Measurements from ENCODE around the gene PLXDC2. TPM values are rescaled to one million over a fixed set of nuclear protein-coding genes. Genes with fewer than 3 reads are reported as not detected.

Gene PLXDC2
- total and polyA plus RNA-seq, 10 of the 15 experiments (the other 5 are each of a cell fraction or from before 2014, with no cell fraction given), result 0.05 to 1.8 (median 0.14) TPM; not detected in 2

DNA sequence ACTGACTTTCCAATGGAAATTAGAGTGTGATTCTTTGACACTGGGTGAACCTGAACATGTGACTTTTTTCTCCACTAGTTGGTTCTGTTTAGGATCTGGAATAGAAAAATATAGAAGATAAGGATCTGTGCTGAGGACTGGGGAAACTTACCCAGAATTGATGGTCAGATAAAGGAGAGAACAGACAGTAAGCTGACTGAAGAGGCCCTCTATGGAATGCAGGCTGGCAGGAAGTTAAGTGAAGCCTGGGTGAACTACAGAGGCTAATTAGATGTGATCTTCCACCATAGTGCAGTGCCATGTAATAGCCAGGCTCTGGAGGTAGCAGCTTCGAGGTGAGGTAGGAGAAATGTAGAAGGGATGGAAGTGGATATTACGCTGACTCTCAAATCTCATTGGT, 455.3 kb downstream of the PLXDC2 start (continued):
- TF ChIP-seq, protein P1, sequence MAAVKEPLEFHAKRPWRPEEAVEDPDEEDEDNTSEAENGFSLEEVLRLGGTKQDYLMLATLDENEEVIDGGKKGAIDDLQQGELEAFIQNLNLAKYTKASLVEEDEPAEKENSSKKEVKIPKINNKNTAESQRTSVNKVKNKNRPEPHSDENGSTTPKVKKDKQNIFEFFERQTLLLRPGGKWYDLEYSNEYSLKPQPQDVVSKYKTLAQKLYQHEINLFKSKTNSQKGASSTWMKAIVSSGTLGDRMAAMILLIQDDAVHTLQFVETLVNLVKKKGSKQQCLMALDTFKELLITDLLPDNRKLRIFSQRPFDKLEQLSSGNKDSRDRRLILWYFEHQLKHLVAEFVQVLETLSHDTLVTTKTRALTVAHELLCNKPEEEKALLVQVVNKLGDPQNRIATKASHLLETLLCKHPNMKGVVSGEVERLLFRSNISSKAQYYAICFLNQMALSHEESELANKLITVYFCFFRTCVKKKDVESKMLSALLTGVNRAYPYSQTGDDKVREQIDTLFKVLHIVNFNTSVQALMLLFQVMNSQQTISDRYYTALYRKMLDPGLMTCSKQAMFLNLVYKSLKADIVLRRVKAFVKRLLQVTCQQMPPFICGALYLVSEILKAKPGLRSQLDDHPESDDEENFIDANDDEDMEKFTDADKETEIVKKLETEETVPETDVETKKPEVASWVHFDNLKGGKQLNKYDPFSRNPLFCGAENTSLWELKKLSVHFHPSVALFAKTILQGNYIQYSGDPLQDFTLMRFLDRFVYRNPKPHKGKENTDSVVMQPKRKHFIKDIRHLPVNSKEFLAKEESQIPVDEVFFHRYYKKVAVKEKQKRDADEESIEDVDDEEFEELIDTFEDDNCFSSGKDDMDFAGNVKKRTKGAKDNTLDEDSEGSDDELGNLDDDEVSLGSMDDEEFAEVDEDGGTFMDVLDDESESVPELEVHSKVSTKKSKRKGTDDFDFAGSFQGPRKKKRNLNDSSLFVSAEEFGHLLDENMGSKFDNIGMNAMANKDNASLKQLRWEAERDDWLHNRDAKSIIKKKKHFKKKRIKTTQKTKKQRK (IDR thresholded peaks at IDR 0.05; ENCODE audit: low read depth, low read length), result no peak
- TF ChIP-seq, protein P2, sequence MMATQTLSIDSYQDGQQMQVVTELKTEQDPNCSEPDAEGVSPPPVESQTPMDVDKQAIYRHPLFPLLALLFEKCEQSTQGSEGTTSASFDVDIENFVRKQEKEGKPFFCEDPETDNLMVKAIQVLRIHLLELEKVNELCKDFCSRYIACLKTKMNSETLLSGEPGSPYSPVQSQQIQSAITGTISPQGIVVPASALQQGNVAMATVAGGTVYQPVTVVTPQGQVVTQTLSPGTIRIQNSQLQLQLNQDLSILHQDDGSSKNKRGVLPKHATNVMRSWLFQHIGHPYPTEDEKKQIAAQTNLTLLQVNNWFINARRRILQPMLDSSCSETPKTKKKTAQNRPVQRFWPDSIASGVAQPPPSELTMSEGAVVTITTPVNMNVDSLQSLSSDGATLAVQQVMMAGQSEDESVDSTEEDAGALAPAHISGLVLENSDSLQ (IDR thresholded peaks at IDR 0.05), result no peak
- no peak for TF ChIP-seq KAT2A (conservative IDR thresholded peaks at IDR 0.05; ENCODE audit: control insufficient read depth, low read depth, low read length)
- no peak for TF ChIP-seq EP300 (IDR thresholded peaks at IDR 0.05; ENCODE audit: borderline replicate concordance in 1 of 2, control insufficient read depth in 1 of 2, low read depth in 2 of 2, low read length in 2 of 2)

DNA sequence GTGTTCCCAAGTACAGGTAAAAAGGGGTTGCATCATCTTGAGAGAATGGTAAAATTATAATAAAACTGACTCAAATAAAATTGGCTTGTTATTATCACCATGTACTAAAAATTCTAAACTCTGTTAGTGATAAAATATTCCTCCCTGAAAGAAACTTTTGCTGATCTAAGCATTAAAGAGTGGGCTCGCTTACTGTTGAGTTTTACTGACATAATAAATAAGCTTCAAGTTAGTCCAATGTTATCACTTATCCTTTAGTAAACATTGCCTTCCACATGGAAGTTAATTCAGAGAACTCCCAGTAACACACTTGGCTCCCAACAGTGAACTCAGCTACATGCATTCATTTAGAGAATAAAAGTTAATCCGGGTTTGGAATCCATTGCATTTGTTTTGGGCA, 456.4 kb downstream of the PLXDC2 start:
- no peak overlapping the region for H3K4me3 ChIP-seq
- RAD21 ChIA-PET (ENCODE audit: unreplicated experiment), result no interaction called here
- H3K36me3 ChIP-seq (ENCODE audit: control insufficient read depth in 2 of 2, insufficient read depth in 2 of 2, low read length in 1 of 2), result no peaks in the 10 kb centered on the region
- H3K27me3 ChIP-seq (replicated peaks in 1 of 2; ENCODE audit: control insufficient read depth in 2 of 2, insufficient read depth in 2 of 2, low read length in 1 of 2), result no peaks in the 10 kb centered on the region
- no peaks in the 10 kb centered on the region for H3K9me3 ChIP-seq (replicated peaks; ENCODE audit: control insufficient read depth, insufficient read depth, low read length)
- in situ Hi-C loops (cut with MboI) (no loop called here), intact Hi-C loops (cut with micrococcal nuclease; ENCODE audit: unreplicated experiment) (no loop called here)
- H3K79me2 ChIP-seq (ENCODE audit: control insufficient read depth, insufficient read depth, low read length), result no peaks in the 10 kb centered on the region
- FAIRE-seq (no peak), ATAC-seq (no peak), DNase-seq (ENCODE audit: low read depth, low spot score) (no peak)
- POLR2A ChIA-PET, result no interaction called here
- no peaks in the 10 kb centered on the region for H3K4me1 ChIP-seq (ENCODE audit: control insufficient read depth, insufficient read depth, low read length)
- CTCF ChIA-PET, result no interaction called here
- SMC1A ChIA-PET (ENCODE audit: uncharacterized antibody, unreplicated experiment), result no interaction called here
- no peak overlapping the region for H2AFZ ChIP-seq (ENCODE audit: control insufficient read depth, low read depth, low read length)
- no peak overlapping the region for H3K4me2 ChIP-seq (ENCODE audit: control insufficient read depth, insufficient read depth)
- TF ChIP-seq, protein P3, sequence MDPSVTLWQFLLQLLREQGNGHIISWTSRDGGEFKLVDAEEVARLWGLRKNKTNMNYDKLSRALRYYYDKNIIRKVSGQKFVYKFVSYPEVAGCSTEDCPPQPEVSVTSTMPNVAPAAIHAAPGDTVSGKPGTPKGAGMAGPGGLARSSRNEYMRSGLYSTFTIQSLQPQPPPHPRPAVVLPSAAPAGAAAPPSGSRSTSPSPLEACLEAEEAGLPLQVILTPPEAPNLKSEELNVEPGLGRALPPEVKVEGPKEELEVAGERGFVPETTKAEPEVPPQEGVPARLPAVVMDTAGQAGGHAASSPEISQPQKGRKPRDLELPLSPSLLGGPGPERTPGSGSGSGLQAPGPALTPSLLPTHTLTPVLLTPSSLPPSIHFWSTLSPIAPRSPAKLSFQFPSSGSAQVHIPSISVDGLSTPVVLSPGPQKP (IDR thresholded peaks at IDR 0.05; ENCODE audit: low read depth, low read length), result no peak
- TF ChIP-seq POU2F2 (IDR thresholded peaks at IDR 0.05; ENCODE audit: borderline replicate concordance, low read depth, low read length), result no peak
- TF ChIP-seq TBL1XR1 (IDR thresholded peaks at IDR 0.05; ENCODE audit: low read depth, low read length), result no peak
- no peak for TF ChIP-seq POLR2A (IDR thresholded peaks at IDR 0.05; ENCODE audit: low read depth, low read length)
- no peak for TF ChIP-seq HDAC6 (IDR thresholded peaks at IDR 0.05; ENCODE audit: unreplicated experiment)
- BruUV-seq (replicated peaks), result no TSS peak
- no peak overlapping the region for H3K9ac ChIP-seq (ENCODE audit: control insufficient read depth, insufficient read depth, low read length)
- 0% methylated on average over 2 of the region's 2 CpGs for WGBS (ENCODE audit: insufficient coverage, insufficient replicate concordance, low lambda C conversion rate, missing lambda C conversion rate)
- H3K27ac ChIP-seq (ENCODE audit: control insufficient read depth, insufficient read depth), result no peak overlapping the region
- no peaks in the 10 kb centered on the region for H4K20me1 ChIP-seq (ENCODE audit: control insufficient read depth, insufficient read depth)
